ENCODE data around the gene KIAA0753.

Gene KIAA0753

GRCh38 chr17:6640536-6641246, at the start of gene KIAA0753, which contains the start of gene TXNDC17:
KIAA0753 (minus strand) TSS chr17:6640711; CDS start chr17:6635103, 5,608 bp downstream.
TXNDC17 (plus strand) TSS chr17:6641060; CDS start chr17:6641083, 23 bp downstream.
- DNase-seq (ENCODE audit: low read depth), result peak; percentile 78

- DNase-seq (ENCODE audit: low read depth), result no peak
These were observed 48.4 kb upstream of the KIAA0753 start for GRCh38 chr17:6688944-6689343.

GRCh38 chr17:6686026-6686425, 45.5 kb upstream of the KIAA0753 start:
- DNase-seq (ENCODE audit: low read depth), result no peak

- no peak for DNase-seq (ENCODE audit: low read depth)
These were observed 44.6 kb upstream of the KIAA0753 start for GRCh38 chr17:6684881-6685767.

- no peak for DNase-seq (ENCODE audit: low read depth)
These were observed 43.9 kb upstream of the KIAA0753 start for GRCh38 chr17:6684460-6684783.

GRCh38 chr17:6683730-6684459, 43.4 kb upstream of the KIAA0753 start:
- no peak for DNase-seq (ENCODE audit: low read depth)

- no peak for DNase-seq (ENCODE audit: low read depth)
These were observed 42.7 kb upstream of the KIAA0753 start for GRCh38 chr17:6683081-6683684.

- no peak for DNase-seq (ENCODE audit: low read depth)
These were observed 41.8 kb upstream of the KIAA0753 start for GRCh38 chr17:6682339-6682738.

GRCh38 chr17:6681671-6682070, 41.2 kb upstream of the KIAA0753 start:
- DNase-seq (ENCODE audit: low read depth), result no peak

- DNase-seq (ENCODE audit: low read depth), result no peak
These were observed 40.7 kb upstream of the KIAA0753 start for GRCh38 chr17:6681176-6681575.

- no peak for DNase-seq (ENCODE audit: low read depth)
These were observed 38.7 kb upstream of the KIAA0753 start for GRCh38 chr17:6679241-6679640.

GRCh38 chr17:6677946-6678345, 37.4 kb upstream of the KIAA0753 start:
- no peak for DNase-seq (ENCODE audit: low read depth)

- DNase-seq (ENCODE audit: low read depth), result peak; percentile 27
These were observed 36.8 kb upstream of the KIAA0753 start for GRCh38 chr17:6677158-6677831.

- DNase-seq (ENCODE audit: low read depth), result no peak
These were observed 36.3 kb upstream of the KIAA0753 start for GRCh38 chr17:6676802-6677157.

GRCh38 chr17:6675201-6675825, 34.8 kb upstream of the KIAA0753 start:
- DNase-seq (ENCODE audit: low read depth), result no peak

- DNase-seq (ENCODE audit: low read depth), result no peak
These were observed 34.1 kb upstream of the KIAA0753 start for GRCh38 chr17:6674586-6674985.

GRCh38 chr17:6671431-6671830, 30.9 kb upstream of the KIAA0753 start:
- no peak for DNase-seq (ENCODE audit: low read depth)

GRCh38 chr17:6670999-6671398, 30.5 kb upstream of the KIAA0753 start:
- no peak for DNase-seq (ENCODE audit: low read depth)

- DNase-seq (ENCODE audit: low read depth), result no peak
These were observed 30.1 kb upstream of the KIAA0753 start for GRCh38 chr17:6670571-6670970.

- DNase-seq (ENCODE audit: low read depth), result no peak
These were observed 29.1 kb upstream of the KIAA0753 start for GRCh38 chr17:6669479-6670212.

Data from GM04504 (cell line).